Stimulated activated CD8-positive, alpha-beta memory T cell treated with anti-CD3 and anti-CD28 coated beads, Interleukin-15, amount 100 ng/mL, for 4 hours (primary cell): Measurements from ENCODE around the gene VN1R4.
A peak's percentile ranks its signal among the peaks of the same experiment; 100 is the strongest.
"Not testable (repeated sequence)": the region's sequence is repeated elsewhere in the genome, so short reads cannot be mapped to it uniquely, and the experiment has no call there.

Experiments
- DNase-seq, 2 donors: peaks; one replicate each; pipeline ENCODE4 v3.0.0-alpha.2; 2020; ENCODE audit warnings: low read depth in 2 of 2

VN1R4 gene

GRCh38 chr19:53267623-53268022 lies at the start of gene VN1R4:
Gene VN1R4, minus strand, starts transcription at chr19:53267723. Its CDS starts 58 bp downstream, at chr19:53267665.
- DNase-seq: not testable (repeated sequence)

GRCh38 chr19:53311897-53312296 lies 44.4 kb upstream of the VN1R4 start:
- DNase-seq: no peak

- no peak for DNase-seq
Observed at GRCh38 chr19:53311044-53311443, 43.5 kb upstream of the VN1R4 start.

GRCh38 chr19:53308339-53308811 lies 40.9 kb upstream of the VN1R4 start:
- DNase-seq: no peak

- DNase-seq: not testable (repeated sequence)
Observed at GRCh38 chr19:53301341-53301740, 33.8 kb upstream of the VN1R4 start.

- DNase-seq: no peak
Observed at GRCh38 chr19:53294786-53295441, 27.4 kb upstream of the VN1R4 start.

GRCh38 chr19:53290758-53291549 lies 23.4 kb upstream of the VN1R4 start:
- no peak for DNase-seq

GRCh38 chr19:53285087-53285486 lies 17.6 kb upstream of the VN1R4 start:
- DNase-seq: no peak

GRCh38 chr19:53281947-53282346 lies 14.4 kb upstream of the VN1R4 start:
- not testable (repeated sequence) for DNase-seq

GRCh38 chr19:53275480-53275879 lies 8.0 kb upstream of the VN1R4 start:
- DNase-seq: no peak

GRCh38 chr19:53272044-53272443 lies 4.5 kb upstream of the VN1R4 start:
- DNase-seq: no peak

- DNase-seq: not testable (repeated sequence)
Observed at GRCh38 chr19:53269861-53270260, 2.3 kb upstream of the VN1R4 start.

GRCh38 chr19:53257715-53258342 lies 9.7 kb downstream of the VN1R4 start, which contains the start of gene VN1R2:
Gene VN1R2, plus strand, starts transcription at chr19:53258292. Its CDS starts 84 bp downstream, at chr19:53258376.
- not testable (repeated sequence) for DNase-seq

- peak; percentile 65 to 68 for DNase-seq
Observed at GRCh38 chr19:53254411-53255341, 12.8 kb downstream of the VN1R4 start, which contains the start of gene ZNF677. Gene ZNF677, minus strand, starts transcription at chr19:53254873. Its CDS starts 3,323 bp downstream, at chr19:53251550.

- no peak for DNase-seq
Observed at GRCh38 chr19:53246498-53246897, 21.0 kb downstream of the VN1R4 start.

GRCh38 chr19:53237114-53237777 lies 30.3 kb downstream of the VN1R4 start:
- DNase-seq: no peak

GRCh38 chr19:53224606-53225005 lies 42.9 kb downstream of the VN1R4 start:
- no peak for DNase-seq

- DNase-seq: not testable (repeated sequence)
Observed at GRCh38 chr19:53222716-53223115, 44.8 kb downstream of the VN1R4 start.
